Stimulated activated CD8-positive, alpha-beta memory T cell treated with anti-CD3 and anti-CD28 coated beads, Interleukin-12 subunit alpha, Interleukin-12 subunit beta, amount 100 ng/mL, for 4 hours (primary cell): ENCODE measurements around the gene CCR5.

ENCODE experiments used
- DNase-seq: peaks from one replicate; pipeline ENCODE4 v3.0.0-alpha.2; 2020; ENCODE audit warnings: low read depth

Gene CCR5

GRCh38 chr3:46408853-46409252 lies 38.1 kb downstream of the CCR5 start:
- no peak for DNase-seq

- no peak for DNase-seq
These were observed 39.2 kb downstream of the CCR5 start for GRCh38 chr3:46409739-46410489.

GRCh38 chr3:46410669-46411068 lies 39.9 kb downstream of the CCR5 start:
- no peak for DNase-seq

GRCh38 chr3:46411271-46411670 lies 40.5 kb downstream of the CCR5 start:
- DNase-seq: no peak

GRCh38 chr3:46412786-46413298 lies 42.1 kb downstream of the CCR5 start:
- DNase-seq: no peak

GRCh38 chr3:46413951-46414350 lies 43.2 kb downstream of the CCR5 start:
- DNase-seq: no peak

GRCh38 chr3:46414739-46415138 lies 44.0 kb downstream of the CCR5 start:
- no peak for DNase-seq

- DNase-seq: no peak
These were observed 45.5 kb downstream of the CCR5 start for GRCh38 chr3:46416125-46416810.

- no peak for DNase-seq
These were observed 46.2 kb downstream of the CCR5 start for GRCh38 chr3:46416811-46417510.

- no peak for DNase-seq
These were observed 47.3 kb downstream of the CCR5 start for GRCh38 chr3:46417841-46418611.

- DNase-seq: no peak
These were observed 49.1 kb downstream of the CCR5 start for GRCh38 chr3:46419816-46420215.

- DNase-seq: no peak
These were observed 50.2 kb downstream of the CCR5 start for GRCh38 chr3:46420931-46421330.

GRCh38 chr3:46422617-46423016 lies 51.9 kb downstream of the CCR5 start:
- DNase-seq: no peak

GRCh38 chr3:46423588-46423987 lies 52.8 kb downstream of the CCR5 start:
- DNase-seq: no peak
